Activated CD4-positive, alpha-beta T cell treated with anti-CD3 and anti-CD28 coated beads for 24 hours (primary cell): ENCODE results near the gene WDR86.

Source experiments
- DNase-seq, 2 donors: peaks; one replicate each; pipeline ENCODE4 v3.0.0-alpha.2; 2020; ENCODE audit warnings: low read depth in 2 of 2

WDR86 gene

GRCh38 chr7:151439855-151440798 is 30.3 kb upstream of the WDR86 start, which contains the start of gene CRYGN:
Gene CRYGN (minus strand): TSS chr7:151440141. CDS start chr7:151439917, 224 bp downstream.
- DNase-seq = no peak

- no peak for DNase-seq
Measured at GRCh38 chr7:151438864-151439601, 29.2 kb upstream of the WDR86 start.

DNA sequence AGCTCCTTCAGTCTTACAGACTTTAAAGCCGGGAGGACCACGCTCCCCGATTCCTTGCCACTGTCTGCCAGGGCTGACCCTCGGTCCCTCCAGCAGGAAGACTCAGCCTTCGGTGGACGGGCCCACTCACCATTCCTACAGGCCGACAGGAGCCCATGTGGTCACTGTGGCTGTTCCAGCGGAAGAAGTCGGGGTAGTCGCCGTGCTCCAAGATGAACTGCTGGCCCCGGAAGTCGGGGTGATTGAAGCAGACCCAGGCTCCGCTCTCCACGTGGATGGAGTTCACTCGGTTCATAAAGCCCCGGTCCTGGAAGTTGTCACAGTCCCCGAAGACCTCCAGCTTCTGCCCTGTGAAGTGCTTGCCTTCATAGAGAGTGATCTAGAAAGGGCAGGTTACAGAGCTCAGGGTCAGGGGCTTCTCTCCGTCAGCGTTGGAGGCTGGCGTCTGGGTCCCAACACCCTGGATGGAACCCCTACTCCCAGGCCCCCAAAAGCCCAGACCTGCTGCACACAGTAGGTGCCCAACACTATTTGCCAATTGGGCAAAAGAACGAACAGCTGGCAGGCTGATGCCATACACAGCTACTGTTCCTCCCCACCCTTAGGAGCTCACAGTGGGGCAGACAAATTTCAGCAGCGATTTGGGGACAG is 28.2 kb upstream of the WDR86 start:
- DNase-seq = no peak

- DNase-seq = no peak
Measured at GRCh38 chr7:151437159-151437553, 27.3 kb upstream of the WDR86 start.

DNA sequence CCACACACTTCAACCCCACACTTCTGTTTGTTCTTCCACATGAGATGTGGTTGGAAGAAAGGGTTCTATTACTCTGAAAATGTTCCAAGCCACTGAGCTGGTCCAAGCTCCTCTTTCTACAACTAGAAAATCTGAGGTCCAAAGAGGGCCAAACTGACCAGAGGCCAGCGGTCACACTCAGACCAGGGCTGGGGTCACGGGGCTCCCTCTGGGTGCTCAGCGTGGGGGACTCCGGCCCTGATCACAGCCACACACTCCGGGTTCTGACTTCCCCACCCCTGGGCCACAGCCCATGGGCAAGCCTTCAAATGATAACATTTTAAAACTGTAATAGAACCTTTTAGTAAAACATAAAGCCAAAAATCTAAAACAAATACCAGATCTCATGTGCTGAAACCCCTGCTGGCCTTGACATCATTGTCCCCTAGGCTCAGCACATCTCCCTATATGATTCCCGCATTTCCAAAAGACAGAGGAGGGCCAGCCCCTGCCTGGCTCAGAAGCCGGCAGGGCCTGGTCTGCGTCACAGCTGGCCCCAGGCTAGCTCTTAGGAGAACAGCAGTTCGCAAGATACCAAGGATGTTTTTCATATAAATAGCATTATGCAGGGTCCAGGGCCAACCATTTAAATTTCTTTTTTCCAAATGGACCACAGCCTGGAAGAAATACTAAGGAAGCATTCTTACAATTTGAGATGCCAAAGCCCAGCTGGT is 26.8 kb upstream of the WDR86 start:
- no peak for DNase-seq

GRCh38 chr7:151435971-151436370 is 26.1 kb upstream of the WDR86 start:
- DNase-seq = no peak

GRCh38 chr7:151435103-151435916 is 25.5 kb upstream of the WDR86 start:
- DNase-seq = no peak

DNA sequence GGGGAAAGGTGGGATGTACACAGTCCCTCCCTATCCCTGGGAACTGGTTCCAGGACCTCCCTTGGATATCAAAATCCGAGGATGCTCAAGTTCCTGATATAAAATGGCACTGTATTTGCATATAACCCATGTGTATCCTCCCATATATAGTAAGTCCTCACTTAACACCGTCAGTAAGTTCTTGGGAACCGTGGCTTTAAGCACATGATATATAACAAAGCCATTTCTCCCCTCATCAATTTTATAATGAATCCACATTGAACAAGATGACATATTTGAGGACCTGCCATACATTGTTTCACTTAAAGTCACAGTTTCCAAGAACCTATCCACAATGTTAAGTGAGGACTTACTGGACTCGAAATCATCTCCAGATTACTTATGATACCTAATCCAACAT is 24.7 kb upstream of the WDR86 start:
- DNase-seq = no peak

GRCh38 chr7:151433721-151434400 is 24.0 kb upstream of the WDR86 start:
- DNase-seq = no peak

- peak; percentile 34 to 35 for DNase-seq
Measured at GRCh38 chr7:151432658-151433521, 23.1 kb upstream of the WDR86 start.

DNA sequence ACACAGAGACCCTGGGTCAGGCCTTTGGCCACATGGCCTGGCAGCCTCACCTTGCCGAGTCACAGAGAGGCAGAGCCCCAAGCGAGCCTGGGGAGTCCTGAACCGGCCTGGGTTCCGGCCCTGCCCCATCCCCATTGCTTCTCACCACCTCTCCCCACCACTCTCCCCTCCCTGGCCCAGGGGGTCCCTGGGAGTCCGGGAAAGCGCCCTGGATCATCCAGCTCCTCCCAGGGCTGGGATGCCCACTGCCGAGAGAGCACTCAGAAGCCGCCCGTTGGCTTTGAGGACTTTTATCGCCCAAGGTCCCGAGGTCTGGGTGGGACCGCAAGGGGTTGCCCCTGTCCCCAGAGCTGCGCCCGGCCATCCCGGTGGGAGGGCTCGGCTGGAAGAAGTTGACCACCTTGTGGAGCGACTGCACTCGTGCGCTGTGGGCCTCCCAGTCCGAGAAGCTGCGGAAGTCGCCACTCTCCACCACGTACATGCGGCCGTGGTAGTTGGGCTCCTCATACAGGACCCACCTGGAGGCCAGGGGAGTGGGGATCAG is 22.0 kb upstream of the WDR86 start:
- DNase-seq = no peak

- no peak for DNase-seq
Measured at GRCh38 chr7:151431281-151431767, 21.5 kb upstream of the WDR86 start.

DNA sequence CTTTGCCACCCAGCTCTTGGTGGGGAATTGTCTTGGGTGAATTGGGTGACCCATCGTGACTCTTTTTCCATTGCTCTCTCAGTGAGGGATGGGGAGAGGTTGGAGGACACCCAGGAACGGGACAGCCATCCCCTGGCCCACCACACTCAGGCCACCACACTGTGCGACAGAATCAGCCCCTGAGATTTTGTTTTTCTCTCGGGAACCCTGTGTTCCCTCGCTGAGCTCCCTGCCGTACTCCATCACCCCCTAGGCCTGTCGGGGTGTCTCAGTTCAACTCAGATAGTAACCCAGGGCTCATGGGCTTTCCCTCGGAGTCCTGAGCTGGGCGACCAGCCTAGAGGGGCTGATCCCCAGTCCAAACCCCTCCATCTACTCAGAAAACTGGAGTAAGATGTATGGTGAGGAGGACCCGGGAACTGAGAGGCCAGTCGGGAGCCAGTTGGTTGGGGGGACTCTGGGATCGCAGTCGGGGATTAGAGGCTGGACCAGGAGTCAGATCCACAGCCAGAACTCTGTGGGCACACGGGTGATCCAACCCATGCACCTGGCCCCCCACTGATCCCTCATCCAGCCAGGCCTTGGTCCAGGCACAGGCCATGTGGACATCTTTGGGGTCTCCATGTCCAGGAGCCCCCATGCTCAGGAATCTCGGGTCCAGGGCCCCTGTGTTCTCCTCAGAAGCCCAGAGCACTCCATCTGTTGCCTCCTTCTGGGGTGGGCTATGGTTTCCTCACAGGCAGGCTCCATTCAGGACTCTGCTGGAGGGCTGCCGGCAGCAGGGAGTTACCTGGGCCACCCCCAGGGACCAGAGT is 20.8 kb upstream of the WDR86 start:
- DNase-seq = no peak

- no peak for DNase-seq
Measured at GRCh38 chr7:151429560-151430331, 19.9 kb upstream of the WDR86 start.

DNA sequence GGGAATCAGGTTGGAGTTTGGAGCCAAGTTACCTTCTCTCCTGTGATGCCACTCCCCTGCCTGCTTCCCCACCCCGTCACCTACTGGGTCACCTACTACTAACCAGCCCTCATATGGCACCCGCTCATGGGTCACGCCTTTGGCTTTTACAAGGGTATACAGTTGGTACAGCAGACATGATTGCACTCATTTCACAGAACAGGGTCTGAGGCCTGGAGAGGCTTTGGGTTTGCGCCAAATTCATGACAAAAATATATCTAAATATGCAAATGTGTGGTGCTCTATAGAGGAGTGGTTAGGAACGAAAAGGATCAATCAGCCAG is 19.4 kb upstream of the WDR86 start:
- no peak for DNase-seq

- no peak for DNase-seq
Measured at GRCh38 chr7:151428378-151429236, 18.8 kb upstream of the WDR86 start.
